Gastroesophageal sphincter (tissue), 4 donors: Measurements from ENCODE around the gene ZNF394. TPM values are rescaled to one million over a fixed set of nuclear protein-coding genes. Genes with fewer than 3 reads are reported as not detected.

Experiments
- ATAC-seq: fragments of 150-250 bp; one replicate; pipeline ENCODE4 v1.9.1; 2016; ENCODE audit warnings: mild to moderate bottlenecking, moderate library complexity
- H3K27ac ChIP-seq, 4 donors: fragments of 200-600 bp; sonication (generic) in 3 of 4; 1 replicate in 3 of 4; 2 replicates in 1 of 4; pipeline ENCODE4 v1.5.1; 2016 to 2019
- H3K27me3 ChIP-seq: fragments of 200-600 bp; sonication (generic); one replicate; pipeline ENCODE4 v1.5.1; 2019
- H3K36me3 ChIP-seq, 2 donors: fragments of 200-600 bp; sonication (generic); one replicate each; pipeline ENCODE4 v1.5.1; 2019; ENCODE audit warnings: control low read depth in 1 of 2
- H3K4me1 ChIP-seq, 3 donors: fragments of 200-600 bp; sonication (generic); 1 replicate in 2 of 3; 2 replicates in 1 of 3; pipeline ENCODE4 v1.5.1; 2016 to 2019; ENCODE audit warnings: control low read depth in 2 of 3
- H3K4me3 ChIP-seq, 2 donors: fragments of 200-600 bp; sonication (generic); one replicate each; pipeline ENCODE4 v1.5.1; 2019; ENCODE audit warnings: mild to moderate bottlenecking in 1 of 2, moderate library complexity in 1 of 2
- H3K9me3 ChIP-seq, 3 donors: fragments of 200-600 bp; sonication (generic); one replicate each; pipeline ENCODE4 v1.5.1; 2017 to 2019; ENCODE audit warnings: control low read depth in 2 of 3
- CTCF ChIP-seq, 4 experiments: fragments of 200-600 bp in 2 of 4; fragments of 450-650 bp in 2 of 4; sonication (generic) in 1 of 4; IDR thresholded peaks; one replicate each; pipeline ENCODE4 v1.5.1; 2017 to 2019; ENCODE audit warnings: antibody characterized with exemption in 4 of 4, mild to moderate bottlenecking in 2 of 4, moderate library complexity in 2 of 4
- EP300 ChIP-seq: sonication (generic); formaldehyde crosslinking; IDR thresholded peaks from one replicate; pipeline ENCODE4 v1.6.1; 2017; ENCODE audit warnings: antibody characterized with exemption, mild to moderate bottlenecking
- POLR2A ChIP-seq, 2 donors: fragments of 450-650 bp; IDR thresholded peaks; one replicate each; pipeline ENCODE4 v1.6.1; 2017; ENCODE audit warnings: antibody characterized with exemption in 2 of 2, mild to moderate bottlenecking in 2 of 2, moderate library complexity in 1 of 2
- POLR2AphosphoS5 ChIP-seq: sonication (generic); formaldehyde crosslinking; IDR thresholded peaks from one replicate; pipeline ENCODE4 v1.6.1; 2017; ENCODE audit warnings: antibody characterized with exemption
- WGBS, 2 donors: methylation state at CpG; one replicate each; pipeline ENCODE4 v1.1.5; 2018; ENCODE audit warnings: low coverage in 1 of 2; 5-methylcytosine and 5-hydroxymethylcytosine counted together
- total RNA-seq, 4 donors: library from RNA; depleted of rRNA; stranded (reverse); fragments of >200 nt; gene quantifications; one replicate each; pipeline ENCODE4 v1.1.0, GENCODE V29; 2016

Gene ZNF394
- total RNA-seq, 4 donors from 2014 or later = 29.9 to 54.1 (median 45.1) TPM

DNA sequence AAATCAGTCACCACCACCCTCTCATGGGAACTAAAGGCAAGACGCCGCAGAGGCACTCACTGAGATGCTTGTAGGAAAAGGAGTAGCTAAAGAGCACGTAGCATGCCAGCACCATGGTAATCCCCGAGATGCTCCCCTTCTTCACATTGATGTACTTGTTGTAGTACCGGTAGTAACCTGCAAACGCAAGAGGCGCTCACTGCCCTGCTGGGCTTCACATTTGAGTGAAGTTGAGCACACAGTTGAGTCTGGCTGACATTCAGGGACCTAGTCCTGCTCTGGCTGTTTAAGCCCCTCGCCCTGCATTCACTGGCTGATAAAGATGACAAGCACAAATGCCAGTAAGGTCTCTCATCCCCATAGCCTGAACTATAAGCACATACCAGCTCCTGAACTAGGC is 41.0 kb downstream of the ZNF394 start:
- TF ChIP-seq POLR2AphosphoS5 = no peak
- TF ChIP-seq CTCF (IDR thresholded peaks at IDR 0.05) = peak in 1 of 4 experiments; percentile 9
- no peak for ATAC-seq
- no peak overlapping the region for H3K27ac ChIP-seq
- H3K36me3 ChIP-seq = peaks cover 0 to 91% of the 10 kb centered on the region in 2 donors
- no peaks in the 10 kb centered on the region for H3K9me3 ChIP-seq
- no peaks in the 10 kb centered on the region for H3K27me3 ChIP-seq
- H3K4me3 ChIP-seq = no peak overlapping the region
- WGBS, 2 donors = 81% methylated on average over 6 of the region's 8 CpGs; no CpG with 5 or more reads in 1 of the 2 donors
- H3K4me1 ChIP-seq = peaks cover 0 to 44% (median 4%) of the 10 kb centered on the region in 3 donors

DNA sequence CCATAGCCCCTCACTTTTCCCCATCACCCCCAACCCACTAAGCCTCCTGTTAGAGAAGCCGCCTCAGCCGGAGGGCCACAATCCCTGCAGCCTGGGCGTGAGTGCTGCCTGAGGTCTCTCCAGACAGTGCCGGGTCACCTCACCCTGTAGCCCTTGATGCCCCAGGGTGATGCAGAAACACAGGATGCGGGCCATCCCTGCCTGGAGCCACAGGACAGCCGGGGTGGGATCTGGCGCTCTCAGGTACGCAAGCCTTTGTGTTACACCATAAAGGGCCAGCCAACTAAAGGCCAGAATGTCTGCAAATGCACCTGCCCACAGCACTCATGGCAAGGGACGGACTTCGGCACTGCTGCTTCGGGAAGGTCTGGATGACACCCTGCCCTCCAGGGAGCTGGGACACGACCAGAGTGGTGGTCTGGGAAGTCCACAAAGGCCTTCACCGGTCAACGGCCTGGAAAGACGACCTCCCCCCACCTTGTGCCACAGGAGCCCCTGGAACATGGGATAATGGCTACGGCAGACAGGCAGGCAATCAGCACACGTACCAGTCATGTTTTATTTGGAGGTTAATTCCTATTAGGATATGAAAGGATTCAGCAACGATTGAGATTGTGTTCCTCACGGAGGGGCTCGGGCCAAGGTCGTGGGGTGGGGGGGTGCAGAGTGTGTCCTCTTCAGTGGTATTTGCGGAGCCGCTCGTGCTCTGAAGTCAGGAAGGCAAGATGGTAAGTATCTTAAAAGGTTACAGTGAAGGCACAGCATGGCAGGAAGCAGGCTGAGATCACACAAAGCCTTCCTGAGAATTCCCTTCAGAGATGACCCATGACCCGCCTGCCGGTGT is 42.2 kb downstream of the ZNF394 start:
- peaks cover 0 to 31% (median 4%) of the 10 kb centered on the region in 3 donors for H3K4me1 ChIP-seq
- no peak overlapping the region for H3K4me3 ChIP-seq
- WGBS, 2 donors = 74% methylated on average over 5 of the region's 26 CpGs; no CpG with 5 or more reads in 1 of the 2 donors
- H3K36me3 ChIP-seq = peaks cover 0 to 91% of the 10 kb centered on the region in 2 donors
- ATAC-seq = no peak
- TF ChIP-seq EP300 = no peak
- TF ChIP-seq POLR2A (IDR thresholded peaks at IDR 0.05) = no peak
- no peak for TF ChIP-seq CTCF (IDR thresholded peaks at IDR 0.05)
- TF ChIP-seq POLR2AphosphoS5 = no peak
- no peak overlapping the region for H3K27ac ChIP-seq
- H3K27me3 ChIP-seq = no peaks in the 10 kb centered on the region
- no peaks in the 10 kb centered on the region for H3K9me3 ChIP-seq

DNA sequence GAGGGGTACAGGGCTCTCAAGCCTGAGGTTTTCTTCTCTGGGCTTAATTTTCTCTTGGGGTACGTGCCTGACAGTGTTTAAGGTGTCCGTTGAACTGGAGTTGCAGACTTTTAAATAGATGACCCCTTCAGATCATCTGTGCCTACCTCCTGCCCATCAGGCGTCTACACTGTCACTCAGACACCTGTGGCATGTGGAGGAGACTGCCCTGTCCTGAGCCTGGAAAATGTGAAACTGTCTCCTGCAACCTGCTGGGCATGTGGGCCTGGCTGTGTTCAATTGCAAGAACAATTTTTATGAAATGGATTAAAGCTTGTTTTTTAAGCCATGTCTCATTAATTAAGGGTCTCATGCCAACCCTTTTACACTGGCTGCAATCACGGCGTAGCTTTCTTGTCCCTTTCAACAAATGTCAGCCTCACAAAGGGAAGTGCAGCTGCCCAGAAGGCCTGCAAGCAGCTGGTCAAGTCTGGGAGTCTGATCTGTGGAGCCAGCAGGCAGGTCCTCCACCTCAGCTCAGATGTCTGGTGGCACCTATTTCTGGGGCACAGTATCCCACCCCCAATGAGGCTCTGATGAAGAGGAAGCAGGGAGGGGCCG is 42.9 kb downstream of the ZNF394 start:
- no peaks in the 10 kb centered on the region for H3K27me3 ChIP-seq
- no peak overlapping the region for H3K4me3 ChIP-seq
- H3K9me3 ChIP-seq = no peaks in the 10 kb centered on the region
- WGBS, 2 donors = 51 to 100% methylated on average over 1 to 4 of the region's 6 CpGs
- ATAC-seq = no peak
- peaks cover 0 to 93% of the 10 kb centered on the region in 2 donors for H3K36me3 ChIP-seq
- H3K27ac ChIP-seq = no peak overlapping the region
- TF ChIP-seq EP300 (no peak), CTCF (IDR thresholded peaks at IDR 0.05) (no peak), POLR2A (IDR thresholded peaks at IDR 0.05) (no peak), POLR2AphosphoS5 (no peak)
- peaks cover 0 to 24% (median 4%) of the 10 kb centered on the region in 3 donors for H3K4me1 ChIP-seq

GRCh38 chr7:99456288-99456687 is 43.8 kb downstream of the ZNF394 start:
- Histone ChIP-seq H3K9me3 (no peaks in the 10 kb centered on the region), H3K27ac (no peak overlapping the region), H3K27me3 (no peaks in the 10 kb centered on the region), H3K36me3 (peaks cover 0 to 97% of the 10 kb centered on the region in 2 donors), H3K4me1 (peaks cover 0 to 17% (median 4%) of the 10 kb centered on the region in 3 donors), H3K4me3 (no peak overlapping the region)
- no peak for ATAC-seq
- WGBS, 2 donors = 72 to 79% methylated on average over 3 of the region's 13 CpGs
- no peak for TF ChIP-seq POLR2A (IDR thresholded peaks at IDR 0.05)
- TF ChIP-seq CTCF (IDR thresholded peaks at IDR 0.05) = no peak
- no peak for TF ChIP-seq POLR2AphosphoS5
- TF ChIP-seq EP300 = no peak
